Measurements from ENCODE around the gene ARHGAP26.

The ARHGAP26 gene

DNA sequence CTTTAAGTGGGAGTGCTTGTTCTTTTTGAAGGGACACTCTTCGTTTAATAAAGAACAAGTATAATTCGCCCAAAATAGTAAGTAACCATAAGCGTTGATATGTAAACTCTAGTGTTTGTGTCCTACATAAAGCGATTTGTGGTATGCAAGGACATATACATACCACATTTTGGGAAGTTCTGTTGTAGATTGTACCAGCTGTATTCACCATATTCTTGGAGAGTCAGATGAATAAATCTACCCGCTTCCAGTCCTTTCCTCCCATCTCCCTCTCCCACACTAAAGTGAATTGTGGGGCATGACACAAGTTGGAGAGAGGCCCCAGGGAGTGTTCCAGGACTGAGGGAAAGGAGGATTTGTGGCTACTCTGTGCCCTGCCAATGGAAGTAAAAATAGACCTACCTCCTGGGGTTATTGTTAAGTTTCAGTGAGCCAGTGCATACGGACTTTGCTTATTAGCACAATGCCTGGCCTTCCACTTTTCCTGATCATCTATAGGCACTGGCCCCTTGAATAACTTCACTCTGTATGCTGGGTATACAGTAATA is 40.6 kb downstream of the ARHGAP26 start:
- DNase-seq (ENCODE audit: low read depth in 2 of 2, low spot score in 1 of 2): no peak

DNA sequence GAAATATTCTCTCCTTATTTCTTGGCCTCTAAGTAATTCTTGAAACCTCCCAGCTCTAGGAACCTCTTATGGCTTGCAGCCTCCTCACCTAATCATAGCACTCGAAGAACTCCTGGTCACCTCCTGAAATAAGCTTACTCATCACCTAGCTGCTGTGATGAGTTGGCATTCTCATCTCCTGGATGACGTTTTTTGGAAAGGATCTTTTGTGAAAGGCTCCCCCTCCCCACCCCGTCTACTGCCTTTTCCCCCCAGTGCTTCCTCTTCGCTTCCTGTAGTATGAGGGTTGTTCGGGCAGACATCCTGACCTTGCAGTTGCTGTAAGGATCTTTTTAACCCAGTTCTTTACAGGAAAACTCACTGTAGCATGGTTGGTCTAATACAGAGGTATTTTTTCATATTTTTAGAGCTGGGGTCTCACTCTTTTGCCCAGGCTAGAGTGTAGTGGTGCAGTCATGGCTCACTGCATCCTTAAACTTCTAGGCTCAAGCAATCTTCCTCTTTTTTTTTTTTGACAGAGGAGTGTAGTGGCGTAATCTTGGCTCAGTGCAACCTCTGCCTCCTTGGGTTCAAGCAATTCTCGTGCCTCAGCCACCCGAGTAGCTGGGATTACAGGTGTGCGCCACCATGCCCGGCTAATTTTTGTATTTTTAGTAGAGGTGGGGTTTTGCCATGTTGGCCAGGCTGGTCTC is 41.8 kb downstream of the ARHGAP26 start:
- no peak for DNase-seq (ENCODE audit: low read depth in 2 of 2, low spot score in 1 of 2)

DNA sequence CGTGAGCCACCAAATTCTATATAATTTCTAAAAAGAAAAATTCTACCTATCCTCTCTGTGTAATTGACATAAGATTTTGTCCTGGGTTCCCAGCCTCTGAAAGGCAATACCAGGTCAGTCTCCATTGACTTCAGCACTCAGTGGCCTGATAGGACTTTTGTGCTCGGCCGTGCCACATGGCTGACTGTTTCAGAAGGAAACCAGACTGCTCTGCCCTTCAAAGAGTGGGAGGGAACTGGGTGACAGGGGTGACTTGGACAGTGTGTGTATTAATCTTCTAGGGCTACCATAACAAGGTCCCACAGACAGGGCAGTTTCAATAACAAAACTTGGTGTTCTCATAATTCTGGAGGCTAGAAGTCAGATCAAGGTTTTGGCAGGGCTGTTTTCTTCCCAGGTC is 43.0 kb downstream of the ARHGAP26 start:
- DNase-seq (ENCODE audit: low read depth in 2 of 2, low spot score in 1 of 2): no peak

DNA sequence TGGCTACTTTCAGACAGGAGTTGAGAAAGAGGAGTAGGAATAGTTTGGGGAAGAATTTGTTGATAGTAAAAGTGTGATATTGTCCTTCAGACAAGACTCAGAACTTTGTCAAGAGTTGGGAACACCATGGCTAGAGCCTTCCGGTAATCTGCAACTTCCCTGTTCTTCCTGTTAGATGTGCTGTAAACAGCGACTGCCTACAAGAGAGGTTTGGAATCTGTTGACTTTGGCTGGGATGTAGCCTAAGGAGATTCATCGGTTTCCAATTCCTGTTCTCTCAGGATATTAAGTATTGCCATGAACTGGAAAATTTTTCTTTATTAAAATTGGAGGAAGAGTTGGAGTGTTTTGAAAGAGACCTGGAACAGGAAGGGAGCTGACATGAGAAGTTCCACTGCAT is 43.9 kb downstream of the ARHGAP26 start:
- no peak for DNase-seq (ENCODE audit: low read depth in 2 of 2, low spot score in 1 of 2)

DNA sequence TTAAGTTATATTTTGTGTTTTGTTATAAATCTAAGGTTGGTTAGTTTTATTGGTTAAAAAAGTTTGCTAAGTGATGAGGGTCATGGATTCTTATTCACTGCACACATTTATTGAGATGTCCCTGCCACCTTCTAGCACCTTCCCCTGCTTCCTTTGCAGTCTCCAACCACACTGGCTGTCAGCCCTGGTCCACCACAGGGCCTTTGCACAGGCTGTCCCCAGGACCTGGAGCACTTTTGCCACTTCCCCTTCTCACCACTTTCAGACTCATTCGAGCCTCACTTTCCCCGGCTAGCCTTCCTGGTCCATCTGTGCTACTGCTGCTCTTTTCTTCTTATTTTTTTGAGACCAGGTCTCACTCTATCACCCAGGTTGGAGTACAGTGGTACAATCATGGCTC is 45.3 kb downstream of the ARHGAP26 start:
- no peak for DNase-seq (ENCODE audit: low read depth in 2 of 2, low spot score in 1 of 2)

DNA sequence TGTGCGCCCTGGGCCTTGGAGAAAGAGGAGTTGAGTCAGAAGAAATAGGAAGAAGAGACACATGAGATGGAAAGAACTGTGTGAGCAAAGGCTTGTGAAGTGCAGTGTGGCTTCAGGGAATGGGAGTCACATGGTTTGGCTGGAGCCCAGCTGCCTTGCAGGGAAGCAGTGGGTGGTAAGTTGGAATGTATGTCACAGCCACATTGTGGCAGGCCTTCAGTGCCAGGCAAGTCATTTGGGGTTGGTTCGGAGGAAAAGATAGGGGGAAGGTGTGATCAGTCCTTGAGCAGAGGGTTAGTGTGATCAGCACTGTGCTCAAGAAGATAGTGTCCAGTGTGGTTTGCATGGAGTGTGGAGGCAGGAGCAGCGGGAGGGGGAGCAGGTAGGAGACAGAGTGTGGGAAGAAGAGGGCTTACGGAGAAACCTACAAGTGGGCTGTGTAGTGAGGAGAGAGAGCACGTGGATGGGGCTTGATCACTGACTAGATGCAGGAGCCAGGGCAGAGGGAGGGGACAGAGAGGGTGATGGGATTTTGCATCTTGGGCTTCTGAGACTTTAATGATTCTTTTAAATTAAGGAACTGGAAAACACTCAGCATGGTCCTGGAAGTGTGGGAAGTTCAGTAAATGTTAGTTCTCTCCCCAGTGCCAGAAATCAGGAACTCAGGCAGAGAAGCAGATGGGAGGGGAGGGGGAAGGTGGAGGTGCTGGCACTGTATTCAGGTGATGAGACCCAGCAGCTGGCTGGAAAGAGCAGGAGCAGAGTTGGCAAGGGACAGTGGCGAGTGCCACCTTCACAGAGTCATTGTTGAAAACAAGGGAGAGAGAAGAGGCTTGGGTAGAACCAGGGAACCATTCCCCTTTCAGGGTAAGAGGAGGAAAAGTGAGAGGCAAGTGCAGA is 46.6 kb downstream of the ARHGAP26 start:
- no peak for DNase-seq (ENCODE audit: low read depth in 2 of 2, low spot score in 1 of 2)

DNA sequence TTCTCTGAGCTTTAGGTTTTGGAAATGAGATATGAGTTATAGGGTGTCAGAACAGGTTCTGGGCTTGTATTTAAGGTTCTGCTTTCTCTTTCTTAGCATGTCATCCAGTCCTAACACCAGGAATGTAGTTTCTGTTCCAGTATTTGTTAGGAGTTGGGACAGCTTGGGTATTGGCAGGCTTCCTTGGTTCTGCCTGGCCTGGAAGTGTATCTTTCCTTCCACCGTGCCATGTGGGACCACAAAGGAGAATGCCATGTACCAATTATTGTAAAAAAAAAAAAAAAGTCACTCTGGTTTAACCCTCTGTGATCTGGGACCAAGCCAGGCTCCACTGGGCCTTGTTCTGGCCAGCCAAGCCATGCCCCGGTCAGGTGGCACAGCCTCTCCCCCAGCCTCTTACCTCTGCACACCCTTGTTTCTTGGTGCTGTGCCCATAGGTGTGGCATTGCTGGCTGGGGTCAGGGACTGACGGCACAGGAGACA is 47.8 kb downstream of the ARHGAP26 start:
- no peak for DNase-seq (ENCODE audit: low read depth in 2 of 2, low spot score in 1 of 2)

DNA sequence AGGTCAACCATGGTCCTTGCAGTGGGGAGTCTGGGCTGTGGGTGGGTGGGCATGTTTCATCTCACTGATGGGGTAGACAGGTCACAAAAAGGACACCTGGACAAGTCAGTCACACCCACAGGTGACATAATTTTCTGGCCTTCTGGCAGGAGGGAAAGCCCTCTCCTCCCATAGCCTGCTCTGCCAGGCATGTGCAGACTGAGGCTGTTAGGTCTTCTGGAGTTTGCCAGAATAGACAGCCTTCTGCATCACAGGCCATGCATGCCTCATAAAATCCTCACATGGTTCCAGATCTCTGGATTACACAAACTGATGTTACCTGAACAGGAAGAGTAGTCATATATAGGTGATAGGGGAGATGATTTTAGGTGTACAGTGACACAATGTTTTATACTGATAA is 49.1 kb downstream of the ARHGAP26 start:
- DNase-seq (ENCODE audit: low read depth in 2 of 2, low spot score in 1 of 2): no peak

DNA sequence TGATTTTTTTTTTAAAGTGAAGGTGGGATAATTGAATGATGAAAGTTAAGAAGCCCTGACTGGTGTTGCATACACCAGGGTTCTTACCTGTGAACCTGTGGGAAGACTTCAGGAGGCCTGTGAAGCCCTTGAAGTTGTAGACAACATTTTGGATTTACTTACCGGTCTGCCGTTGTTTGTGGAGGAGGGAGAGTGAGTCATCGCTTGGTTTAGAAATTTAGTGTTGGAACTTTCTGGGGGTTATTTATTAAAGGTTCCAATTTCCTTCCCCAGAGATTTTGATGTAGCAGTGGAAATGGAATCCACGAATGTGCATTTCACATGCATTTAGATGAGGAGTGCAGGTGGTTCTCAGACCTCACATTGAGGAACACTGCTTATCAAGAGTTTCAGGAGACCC is 49.6 kb downstream of the ARHGAP26 start:
- DNase-seq (ENCODE audit: low read depth in 2 of 2, low spot score in 1 of 2): no peak

DNA sequence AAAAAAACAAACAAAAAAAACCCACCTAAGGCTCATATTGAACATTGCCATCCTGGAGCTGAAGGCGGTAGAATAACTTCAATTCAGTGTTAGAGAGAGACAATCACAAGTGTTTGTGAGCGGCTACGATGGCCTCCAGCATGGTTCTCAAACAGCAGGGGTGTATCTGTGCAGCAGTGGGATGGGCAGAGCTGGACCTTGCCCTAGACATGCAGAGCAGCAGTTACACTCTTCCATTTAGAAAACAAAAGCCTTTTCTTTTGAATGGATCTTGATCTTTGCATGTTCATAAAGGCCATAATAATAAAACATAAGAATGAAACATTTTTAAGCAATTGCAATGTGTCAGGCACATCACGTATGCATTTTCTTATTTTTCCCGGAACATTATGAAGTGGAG is 50.3 kb downstream of the ARHGAP26 start:
- no peak for DNase-seq (ENCODE audit: low read depth in 2 of 2, low spot score in 1 of 2)

DNA sequence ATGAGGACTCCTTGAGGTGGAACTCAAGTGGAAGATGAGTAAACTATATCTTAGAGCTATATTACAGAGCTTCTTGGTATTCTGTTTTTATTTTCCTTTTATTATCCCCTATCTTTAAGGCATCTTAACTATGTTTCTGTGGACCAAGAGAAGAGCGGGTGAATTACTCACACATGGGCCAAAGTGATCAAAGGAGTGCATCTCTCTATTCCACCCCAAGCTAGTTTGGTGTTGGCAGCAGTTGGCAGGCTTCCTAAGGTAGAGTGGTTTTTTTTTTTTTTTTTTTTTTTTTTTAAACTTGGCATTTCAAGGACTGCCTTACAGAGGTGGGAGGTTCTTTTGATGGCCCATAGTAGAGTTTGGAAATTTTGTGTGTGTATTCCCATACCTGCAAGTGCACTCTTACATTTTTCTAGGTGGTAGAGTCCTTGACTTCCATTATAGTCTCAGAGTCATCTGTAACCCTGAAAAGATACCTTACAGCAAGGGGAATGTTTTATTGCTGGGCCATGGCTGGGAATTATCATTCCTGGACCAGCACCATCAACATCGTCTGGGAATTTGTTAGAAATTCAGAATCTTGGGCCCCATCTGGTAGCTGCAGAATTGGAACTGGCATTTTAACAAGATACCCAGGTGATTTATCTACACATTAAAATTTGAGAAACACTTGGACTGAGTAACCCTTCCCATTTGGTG is 51.0 kb downstream of the ARHGAP26 start:
- DNase-seq (ENCODE audit: low read depth in 2 of 2, low spot score in 1 of 2): no peak

DNA sequence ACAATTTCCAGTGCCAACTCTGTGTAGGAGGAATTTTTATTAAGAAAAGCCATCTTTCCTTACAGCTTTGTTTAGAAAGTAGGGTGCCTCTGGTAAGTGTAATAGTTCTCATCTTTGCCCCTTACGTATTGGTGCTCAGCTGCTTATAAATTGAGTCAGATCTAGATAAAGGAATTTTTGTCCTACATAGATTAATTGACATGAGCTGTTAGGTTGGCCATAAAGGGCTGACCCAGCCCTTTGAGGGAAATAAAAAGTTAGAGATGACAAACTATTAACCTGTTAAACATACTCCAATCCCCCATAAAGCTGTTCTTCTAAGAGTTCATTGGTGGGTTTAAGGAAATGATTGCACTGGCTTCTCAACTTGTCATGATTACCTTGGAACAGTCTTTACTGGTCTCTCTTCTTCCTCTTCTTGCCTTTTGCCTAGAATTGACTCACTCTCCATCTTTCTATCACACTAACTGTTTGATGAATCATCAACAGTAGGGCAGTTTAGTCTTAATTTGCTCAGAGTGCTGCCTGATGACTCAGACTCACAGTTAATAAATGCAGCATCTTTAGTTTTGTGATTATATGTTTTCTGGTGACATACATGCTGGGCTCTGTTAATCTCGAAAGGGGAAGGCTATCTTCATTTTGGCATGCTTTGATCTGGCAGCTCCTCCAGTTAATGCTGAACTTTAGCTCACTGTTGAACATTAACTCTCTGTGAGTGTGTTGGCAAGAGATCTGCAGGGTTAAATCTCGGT is 51.7 kb downstream of the ARHGAP26 start:
- DNase-seq (ENCODE audit: low read depth in 2 of 2, low spot score in 1 of 2): no peak

DNA sequence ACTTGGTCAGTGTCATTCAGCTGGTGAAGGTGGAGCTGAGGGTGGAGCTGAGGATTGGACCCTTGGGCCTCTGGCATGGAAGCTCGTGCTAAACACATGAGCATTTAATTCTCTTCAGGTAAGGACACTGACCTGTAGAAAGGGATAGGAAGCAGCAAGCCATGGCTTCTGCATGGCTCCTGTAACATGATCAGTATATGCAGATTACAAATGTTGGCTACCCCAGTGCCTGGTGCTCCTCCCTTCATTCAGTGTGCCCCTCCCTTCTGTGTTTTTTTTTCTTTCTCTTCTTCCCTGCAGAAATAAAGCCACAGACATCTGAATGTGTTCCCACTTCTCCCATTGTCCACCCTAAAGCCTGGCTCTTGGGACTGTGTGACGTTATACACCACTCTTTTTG is 52.9 kb downstream of the ARHGAP26 start:
- no peak for DNase-seq (ENCODE audit: low read depth in 2 of 2, low spot score in 1 of 2)

DNA sequence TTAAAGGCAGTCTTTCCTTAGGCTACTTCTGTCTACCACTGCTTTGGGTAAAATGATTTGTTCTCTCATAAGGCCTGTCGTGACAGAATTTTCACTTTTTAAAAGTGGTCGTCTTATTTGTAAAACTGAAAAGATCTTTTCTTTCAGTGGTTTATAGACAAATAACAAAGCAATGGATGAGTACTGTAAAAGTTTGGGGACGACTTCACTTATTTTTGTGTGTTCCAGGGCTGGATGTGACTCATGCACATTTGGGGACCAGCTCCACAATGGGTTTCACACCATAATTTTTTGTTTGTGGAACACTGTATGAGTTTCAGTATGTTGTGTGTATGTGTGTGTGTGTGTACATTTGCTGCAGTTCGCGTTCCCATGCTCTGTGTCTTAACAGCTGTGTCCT is 53.6 kb downstream of the ARHGAP26 start:
- no peak for DNase-seq (ENCODE audit: low read depth in 2 of 2, low spot score in 1 of 2)

DNA sequence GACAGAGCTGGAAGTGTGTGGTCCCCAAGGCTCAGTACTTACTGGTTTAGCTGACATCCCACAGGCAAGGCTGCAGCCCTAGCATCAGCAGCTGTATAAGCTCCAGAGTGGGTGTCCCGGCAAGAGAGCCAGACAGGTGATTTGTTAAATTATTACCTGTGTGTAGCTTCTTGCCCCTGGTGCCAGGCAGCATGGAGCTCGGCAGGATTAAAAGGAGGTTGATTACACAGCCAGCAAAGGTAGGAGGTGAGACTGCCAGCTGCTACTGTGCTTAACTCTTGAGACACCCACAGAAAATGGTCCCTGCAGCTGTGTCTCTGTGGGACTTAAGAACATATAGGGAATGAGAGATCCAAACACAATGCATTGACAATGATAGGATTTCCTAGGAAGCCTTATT is 54.2 kb downstream of the ARHGAP26 start:
- DNase-seq (ENCODE audit: low read depth in 2 of 2, low spot score in 1 of 2): no peak

DNA sequence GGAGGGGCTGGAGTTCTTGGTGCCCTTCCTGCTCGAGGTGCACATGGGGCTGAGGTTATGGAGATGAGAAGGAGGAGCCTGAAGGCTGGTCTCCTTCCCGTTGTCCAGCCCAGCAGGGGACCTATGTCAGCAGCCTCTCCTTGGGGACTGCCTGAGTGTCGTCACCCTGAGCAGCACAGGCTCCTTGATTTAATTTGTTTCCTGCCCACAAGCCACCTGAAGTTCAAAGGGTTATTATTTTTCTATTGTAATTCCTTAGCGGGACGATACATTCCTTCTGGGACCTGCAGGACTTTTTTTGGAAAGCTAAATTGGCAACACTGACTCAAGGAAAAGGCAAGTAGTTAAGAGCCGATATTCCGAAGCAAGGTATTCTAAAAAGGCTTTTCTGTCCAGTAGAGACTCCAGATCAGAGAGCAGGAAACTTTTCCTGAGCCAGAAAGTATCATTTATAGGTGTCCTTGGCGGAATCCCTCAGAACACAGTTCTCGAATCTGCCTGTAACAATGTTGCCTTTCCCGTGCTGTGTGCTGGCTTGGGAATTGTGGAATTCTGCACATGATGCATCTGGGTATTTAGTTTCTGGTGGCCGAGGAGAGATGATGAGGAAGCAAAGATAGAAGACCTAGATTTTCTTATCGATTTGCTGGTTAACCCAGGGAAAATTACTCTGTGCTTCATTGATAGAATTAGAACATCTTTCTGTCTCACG is 55.4 kb downstream of the ARHGAP26 start:
- no peak for DNase-seq (ENCODE audit: low read depth in 2 of 2, low spot score in 1 of 2)

DNA sequence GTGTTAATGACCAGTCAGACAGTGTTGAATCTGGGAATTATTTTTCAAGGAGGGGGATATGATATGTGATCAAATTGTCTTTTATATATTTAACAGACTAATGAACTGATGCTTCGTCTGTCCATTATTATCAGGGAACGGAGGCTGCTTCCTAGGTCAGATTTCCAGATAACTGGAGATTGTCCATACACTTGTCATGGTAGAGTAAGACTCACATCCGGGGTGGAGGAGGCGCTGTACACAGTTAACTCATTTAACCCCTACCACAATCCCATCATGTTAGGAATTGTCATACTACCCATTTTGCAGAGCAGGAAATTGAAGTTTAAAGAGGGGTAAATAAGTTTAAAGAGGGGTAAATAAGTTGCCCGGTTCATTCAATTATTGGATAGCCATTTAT is 55.9 kb downstream of the ARHGAP26 start:
- no peak for DNase-seq (ENCODE audit: low read depth in 2 of 2, low spot score in 1 of 2)

DNA sequence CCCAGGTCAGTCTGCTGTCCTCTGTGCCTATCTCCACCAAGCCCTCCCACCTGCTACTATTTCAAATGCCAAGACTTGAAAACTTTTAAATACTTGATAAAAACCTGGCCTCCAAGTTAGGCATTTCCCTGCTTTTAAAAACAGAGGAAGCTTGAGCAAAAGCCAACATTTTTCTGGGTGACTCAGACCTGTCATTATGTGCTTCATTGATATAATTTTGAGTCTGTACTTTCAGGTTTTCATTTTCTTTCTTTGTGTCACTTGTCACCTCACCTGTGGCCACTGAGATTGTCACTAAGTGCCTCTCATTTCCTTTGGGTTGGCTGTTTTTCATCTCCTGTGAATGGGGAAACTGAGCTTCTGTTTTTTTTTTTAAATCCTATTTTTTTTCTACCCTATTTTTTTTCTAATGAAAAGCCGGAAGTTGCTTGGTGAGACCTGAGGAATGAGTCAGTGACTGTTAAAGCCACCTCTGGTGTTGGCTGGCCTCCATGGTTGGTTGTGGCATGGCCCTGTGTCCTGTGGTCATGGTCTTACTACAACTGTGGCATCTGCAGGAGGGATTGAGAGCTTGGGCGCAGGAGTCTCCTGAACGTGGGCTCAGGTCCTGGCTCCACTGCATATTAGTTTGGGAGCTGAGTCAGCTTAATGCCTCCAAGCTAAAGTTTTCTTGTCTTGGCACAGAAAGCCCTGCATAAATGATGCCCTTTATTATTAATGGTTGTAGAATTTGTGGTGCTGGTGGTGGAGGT is 56.7 kb downstream of the ARHGAP26 start:
- DNase-seq (ENCODE audit: low read depth in 2 of 2, low spot score in 1 of 2): no peak

DNA sequence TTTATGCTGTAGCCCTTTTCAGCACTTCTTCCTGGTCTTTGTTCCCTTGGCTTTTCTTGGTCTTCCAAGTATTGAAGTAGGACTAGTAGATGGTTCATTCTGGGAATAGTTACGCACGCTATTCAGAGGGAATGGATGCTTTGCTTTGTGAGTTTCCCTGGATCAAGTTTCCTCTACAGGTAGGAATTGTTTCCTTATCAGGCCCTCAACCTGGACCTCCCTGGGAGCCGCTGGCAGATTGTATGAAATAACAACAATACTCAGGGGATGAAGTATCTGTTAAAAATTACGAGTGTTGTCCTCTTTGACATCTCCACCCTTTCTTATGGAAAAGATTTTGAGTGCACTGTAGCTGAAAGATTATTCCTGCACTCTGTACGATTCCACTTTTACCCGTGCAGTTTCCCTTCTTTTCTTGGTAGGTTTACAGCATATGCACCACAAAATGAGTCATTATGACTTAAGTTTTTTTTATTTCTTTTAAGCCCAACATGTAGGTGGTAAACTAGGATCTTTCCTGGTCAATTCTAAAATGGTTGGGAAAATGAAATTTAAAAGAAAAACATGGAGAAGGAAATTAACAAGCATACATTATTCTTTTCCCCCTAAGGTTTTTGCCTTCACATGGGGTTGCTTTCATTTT is 57.9 kb downstream of the ARHGAP26 start:
- DNase-seq (ENCODE audit: low read depth in 2 of 2, low spot score in 1 of 2): no peak
